ENCODE results near the gene SIGLEC1. TPM values are rescaled to one million over a fixed set of nuclear protein-coding genes. Genes with fewer than 3 reads are reported as not detected.

Gene SIGLEC1
- total RNA-seq, 2 experiments from 2014 or later: 0.08 to 0.11 TPM

DNA sequence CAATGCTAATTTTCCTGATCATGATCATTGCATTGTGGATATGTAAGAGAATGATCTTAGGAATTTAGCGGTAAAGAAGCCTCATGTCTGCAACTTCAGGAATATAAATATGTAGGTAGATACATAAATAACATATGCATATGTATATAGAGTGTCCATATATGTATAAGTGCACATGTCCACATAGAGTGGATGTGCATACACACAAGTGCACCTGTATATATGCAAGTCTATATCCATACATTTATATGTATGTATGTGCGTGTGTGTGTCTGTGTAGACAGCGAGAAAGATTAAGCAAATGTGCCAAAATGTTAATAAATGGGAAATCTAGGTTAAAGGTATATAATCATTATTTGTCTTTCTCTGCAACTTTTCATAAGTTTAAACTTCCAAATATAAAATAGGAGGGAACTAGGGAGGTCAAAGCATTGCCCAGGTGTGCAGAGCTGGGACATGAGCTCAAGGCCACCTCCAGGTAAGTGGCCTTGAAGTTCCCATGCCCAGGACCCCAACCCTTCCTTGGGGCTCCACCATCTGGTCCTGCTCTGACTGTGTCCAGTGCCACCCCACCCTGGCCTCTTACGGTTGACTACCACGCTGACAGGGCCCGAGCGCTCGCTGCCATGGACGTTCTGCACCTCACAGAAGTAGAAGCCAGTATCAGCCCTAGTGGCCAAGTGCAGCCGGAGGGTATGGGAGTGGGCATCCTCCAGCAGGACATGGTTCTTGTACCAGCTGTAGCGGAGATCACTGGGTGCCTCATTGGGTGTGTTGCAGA lies 9.6 kb downstream of the SIGLEC1 start:
- Histone ChIP-seq H3K4me3 (ENCODE audit: low read length) (no peak overlapping the region), H3K36me3 (ENCODE audit: insufficient read depth, low read length) (no peaks in the 10 kb centered on the region), H3K27me3 (ENCODE audit: control insufficient read depth in 1 of 2, insufficient read depth in 2 of 2, low read length in 2 of 2) (no peaks in the 10 kb centered on the region), H3K9me3 (ENCODE audit: control insufficient read depth in 1 of 2, insufficient read depth in 1 of 2, low read length in 2 of 2) (no peaks in the 10 kb centered on the region), H3K4me1 (ENCODE audit: insufficient read depth, low read length) (no peaks in the 10 kb centered on the region), H3K27ac (ENCODE audit: low read depth in 1 of 2, low read length in 2 of 2) (no peak overlapping the region)
- POLR2A ChIA-PET: no interaction called here
- intact Hi-C loops (cut with DNase I, micrococcal nuclease): no loop called here
- no peaks in the 10 kb centered on the region for H3K9me3 Mint-ChIP-seq
- DNase-seq (no peak), ATAC-seq (ENCODE audit: poor library complexity) (no peak)
- TF ChIP-seq, protein P1, sequence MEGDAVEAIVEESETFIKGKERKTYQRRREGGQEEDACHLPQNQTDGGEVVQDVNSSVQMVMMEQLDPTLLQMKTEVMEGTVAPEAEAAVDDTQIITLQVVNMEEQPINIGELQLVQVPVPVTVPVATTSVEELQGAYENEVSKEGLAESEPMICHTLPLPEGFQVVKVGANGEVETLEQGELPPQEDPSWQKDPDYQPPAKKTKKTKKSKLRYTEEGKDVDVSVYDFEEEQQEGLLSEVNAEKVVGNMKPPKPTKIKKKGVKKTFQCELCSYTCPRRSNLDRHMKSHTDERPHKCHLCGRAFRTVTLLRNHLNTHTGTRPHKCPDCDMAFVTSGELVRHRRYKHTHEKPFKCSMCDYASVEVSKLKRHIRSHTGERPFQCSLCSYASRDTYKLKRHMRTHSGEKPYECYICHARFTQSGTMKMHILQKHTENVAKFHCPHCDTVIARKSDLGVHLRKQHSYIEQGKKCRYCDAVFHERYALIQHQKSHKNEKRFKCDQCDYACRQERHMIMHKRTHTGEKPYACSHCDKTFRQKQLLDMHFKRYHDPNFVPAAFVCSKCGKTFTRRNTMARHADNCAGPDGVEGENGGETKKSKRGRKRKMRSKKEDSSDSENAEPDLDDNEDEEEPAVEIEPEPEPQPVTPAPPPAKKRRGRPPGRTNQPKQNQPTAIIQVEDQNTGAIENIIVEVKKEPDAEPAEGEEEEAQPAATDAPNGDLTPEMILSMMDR (IDR thresholded peaks at IDR 0.05): no peak
- H3K27ac Mint-ChIP-seq: no peak overlapping the region
- H3K4me1 Mint-ChIP-seq (ENCODE audit: low read depth): no peaks in the 10 kb centered on the region
- CTCF ChIA-PET: no interaction called here
- H3K4me3 Mint-ChIP-seq: no peak overlapping the region
- no peaks in the 10 kb centered on the region for H3K27me3 Mint-ChIP-seq
- H3K36me3 Mint-ChIP-seq (ENCODE audit: low read depth): no peaks in the 10 kb centered on the region

DNA sequence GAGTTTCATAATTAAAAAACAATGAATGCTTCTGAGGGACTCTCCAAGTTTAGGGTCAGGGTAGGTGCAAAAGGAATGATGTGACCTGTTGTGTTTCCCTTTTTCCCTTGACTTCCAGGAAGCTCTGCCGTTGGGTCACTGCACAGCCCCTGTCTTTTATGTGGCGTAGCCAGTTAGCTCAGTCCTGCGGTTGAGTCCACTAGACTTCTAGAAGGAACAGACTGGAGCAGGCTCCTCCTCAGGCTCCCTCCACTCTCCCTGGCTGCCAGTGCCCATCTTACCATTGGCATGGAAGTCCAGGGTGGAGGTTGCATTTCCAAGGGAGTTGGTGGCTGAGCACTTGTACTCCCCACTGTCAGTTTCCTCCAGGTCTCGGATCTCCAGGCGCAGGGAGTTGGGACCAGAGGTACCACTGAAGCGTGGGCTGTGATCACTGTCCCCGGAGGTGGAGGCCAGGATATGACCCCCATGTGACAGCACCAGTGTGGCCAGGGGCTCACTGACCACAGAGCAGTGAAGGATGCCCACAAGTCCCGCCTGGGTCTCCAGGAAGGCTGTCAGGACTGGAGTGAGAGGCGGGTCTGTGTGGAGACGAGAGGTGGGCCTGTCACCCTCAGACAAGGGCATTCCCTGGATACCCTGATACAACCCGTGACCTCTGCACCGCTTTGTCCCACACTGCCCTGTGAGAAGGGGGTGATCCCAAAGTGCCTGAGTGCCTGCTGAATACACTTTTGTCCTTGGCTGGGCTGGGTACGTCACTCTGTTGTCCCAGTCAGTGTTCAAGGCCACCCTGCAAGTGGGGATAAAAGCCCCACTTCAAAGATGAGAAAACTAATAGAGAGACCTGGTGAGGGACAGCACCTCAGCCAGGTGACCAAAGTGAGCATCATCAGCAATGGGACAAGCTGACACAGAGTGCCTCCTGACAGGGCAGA lies 11.1 kb downstream of the SIGLEC1 start:
- Histone ChIP-seq H3K27me3 (ENCODE audit: control insufficient read depth in 1 of 2, insufficient read depth in 2 of 2, low read length in 2 of 2) (no peaks in the 10 kb centered on the region), H3K4me3 (ENCODE audit: low read length) (no peak overlapping the region), H3K9me3 (ENCODE audit: control insufficient read depth in 1 of 2, insufficient read depth in 1 of 2, low read length in 2 of 2) (peaks cover 3 to 14% of the 10 kb centered on the region in 2 experiments), H3K4me1 (ENCODE audit: insufficient read depth, low read length) (no peaks in the 10 kb centered on the region), H3K36me3 (ENCODE audit: insufficient read depth, low read length) (no peaks in the 10 kb centered on the region), H3K27ac (ENCODE audit: low read depth in 1 of 2, low read length in 2 of 2) (no peak overlapping the region)
- intact Hi-C loops (cut with DNase I, micrococcal nuclease): no loop called here
- H3K27me3 Mint-ChIP-seq: no peaks in the 10 kb centered on the region
- H3K4me3 Mint-ChIP-seq: no peak overlapping the region
- ATAC-seq (ENCODE audit: poor library complexity) (no peak), DNase-seq (peak in 1 of 14 experiments; percentile 2)
- no peaks in the 10 kb centered on the region for H3K9me3 Mint-ChIP-seq
- TF ChIP-seq, protein P1 (IDR thresholded peaks at IDR 0.05): no peak
- CTCF ChIA-PET: no interaction called here
- H3K27ac Mint-ChIP-seq: no peak overlapping the region
- no peaks in the 10 kb centered on the region for H3K4me1 Mint-ChIP-seq (ENCODE audit: low read depth)
- no peaks in the 10 kb centered on the region for H3K36me3 Mint-ChIP-seq (ENCODE audit: low read depth)
- POLR2A ChIA-PET: no interaction called here

DNA sequence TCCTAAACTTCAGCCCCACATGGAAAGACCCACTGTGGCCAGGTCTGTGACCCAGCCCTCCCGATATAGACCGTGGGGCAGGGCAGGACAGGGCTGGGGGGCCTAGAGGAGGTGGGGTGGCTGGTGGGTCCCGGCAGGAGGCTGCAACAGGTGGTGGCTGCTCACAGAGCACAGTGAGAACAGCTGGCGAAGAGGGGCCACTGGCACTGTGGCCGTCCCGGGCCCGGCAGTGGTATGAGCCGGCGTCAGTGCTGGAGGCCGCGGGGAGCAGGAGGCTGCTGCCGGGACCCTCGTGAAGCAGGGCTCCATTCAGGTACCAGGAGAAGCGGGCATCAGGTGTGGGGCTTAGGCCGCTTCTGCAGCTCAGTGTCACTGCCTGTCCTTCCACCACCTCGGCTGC lies 13.4 kb downstream of the SIGLEC1 start:
- Histone ChIP-seq H3K27me3 (ENCODE audit: control insufficient read depth in 1 of 2, insufficient read depth in 2 of 2, low read length in 2 of 2) (no peaks in the 10 kb centered on the region), H3K4me3 (ENCODE audit: low read length) (no peak overlapping the region), H3K27ac (ENCODE audit: low read depth in 1 of 2, low read length in 2 of 2) (no peak overlapping the region), H3K4me1 (ENCODE audit: insufficient read depth, low read length) (no peaks in the 10 kb centered on the region), H3K9me3 (ENCODE audit: control insufficient read depth in 1 of 2, insufficient read depth in 1 of 2, low read length in 2 of 2) (peaks cover 4 to 17% of the 10 kb centered on the region in 2 experiments), H3K36me3 (ENCODE audit: insufficient read depth, low read length) (no peaks in the 10 kb centered on the region)
- intact Hi-C loops (cut with DNase I, micrococcal nuclease): no loop called here
- POLR2A ChIA-PET: interaction anchor here (0.9 kb wide), 1 partner anchor 79 kb away, joined by 3 read pairs; no protein-coding TSS in a partner anchor
- no peak for ATAC-seq (ENCODE audit: poor library complexity)
- H3K27ac Mint-ChIP-seq: no peak overlapping the region
- no peak overlapping the region for H3K4me3 Mint-ChIP-seq
- CTCF ChIA-PET: no interaction called here
- DNase-seq: no peak
- H3K36me3 Mint-ChIP-seq (ENCODE audit: low read depth): no peaks in the 10 kb centered on the region
- no peaks in the 10 kb centered on the region for H3K27me3 Mint-ChIP-seq
- H3K4me1 Mint-ChIP-seq (ENCODE audit: low read depth): no peaks in the 10 kb centered on the region
- TF ChIP-seq, protein P1 (IDR thresholded peaks at IDR 0.05): no peak
- no peaks in the 10 kb centered on the region for H3K9me3 Mint-ChIP-seq
